ENCODE results near the gene ATF6. TPM values are rescaled to one million over a fixed set of nuclear protein-coding genes. Genes with fewer than 3 reads are reported as not detected.
A peak's percentile ranks its signal among the peaks of the same experiment; 100 is the strongest.

ATF6 gene
- total RNA-seq, 1 experiment from 2014 or later = 10.6 TPM

- Mint-ChIP-seq H3K4me1 (peaks cover 33% of the 10 kb centered on the region), H3K27me3 (ENCODE audit: low read depth) (peaks cover 68% of the 10 kb centered on the region), H3K27ac (no peak overlapping the region), H3K36me3 (no peaks in the 10 kb centered on the region), H3K4me3 (peak overlapping the region; percentile 90), H3K9me3 (no peaks in the 10 kb centered on the region)
- peak; percentile 78 for ATAC-seq
- CTCF ChIA-PET = interaction anchor here (0.6 to 2.4 kb wide), 13 partner anchors 9 to 337 kb away, joined by 3 to 23 read pairs (median 4); partner anchors contain the start of gene DUSP12
- POLR2A ChIA-PET = interaction anchor here (0.7 to 2.6 kb wide), 2 partner anchors 23 to 1230 kb away, joined by 3 to 10 read pairs; partner anchors contain the start of gene DUSP12
- 0 out of 2 replicates have a peak, but pooled peaks have one; percentile 46 for TF ChIP-seq FOXP4 (CRISPR knock-in tag; IDR thresholded peaks at IDR 0.05)
- 0 out of 2 replicates have a peak, but pooled peaks have one; percentile 38 for TF ChIP-seq USF1 (CRISPR knock-in tag; IDR thresholded peaks at IDR 0.05)
- 0 out of 2 replicates have a peak, but pooled peaks have one; percentile 15 for TF ChIP-seq ARID4B (CRISPR knock-in tag; IDR thresholded peaks at IDR 0.05; ENCODE audit: borderline replicate concordance)
- no peak for TF ChIP-seq MXD4 (CRISPR knock-in tag; IDR thresholded peaks at IDR 0.05; ENCODE audit: borderline replicate concordance)
- TF ChIP-seq HMGXB4 (CRISPR knock-in tag; IDR thresholded peaks at IDR 0.05) = peak; percentile 13; the same call in 1 of the 2 replicates
- no peak for TF ChIP-seq JAZF1 (CRISPR knock-in tag; IDR thresholded peaks at IDR 0.05)
- no peak for TF ChIP-seq ZSCAN18 (CRISPR knock-in tag; IDR thresholded peaks at IDR 0.05)
- 0 out of 2 replicates have a peak, but pooled peaks have one; percentile 2 for TF ChIP-seq TCF7 (CRISPR knock-in tag; IDR thresholded peaks at IDR 0.05; ENCODE audit: low read depth)
- peak; percentile 8; the same call in 1 of the 2 replicates for TF ChIP-seq ATF1 (CRISPR knock-in tag; IDR thresholded peaks at IDR 0.05)
- 0 out of 2 replicates have a peak, but pooled peaks have one; percentile 17 for TF ChIP-seq CREM (CRISPR knock-in tag; IDR thresholded peaks at IDR 0.05)
- TF ChIP-seq E2F4 (CRISPR knock-in tag; IDR thresholded peaks at IDR 0.05; ENCODE audit: borderline replicate concordance, low read depth) = no peak
- no peak for TF ChIP-seq ZNF671 (CRISPR knock-in tag; IDR thresholded peaks at IDR 0.05)
- peak; percentile 48; the same call in 1 of the 2 replicates for TF ChIP-seq ETV6 (CRISPR knock-in tag; IDR thresholded peaks at IDR 0.05)
- TF ChIP-seq ESRRA (CRISPR knock-in tag; IDR thresholded peaks at IDR 0.05; ENCODE audit: borderline replicate concordance) = 0 out of 2 replicates have a peak, but pooled peaks have one; percentile 37
- TF ChIP-seq ZNF219 (CRISPR knock-in tag; IDR thresholded peaks at IDR 0.05; ENCODE audit: borderline replicate concordance) = 0 out of 2 replicates have a peak, but pooled peaks have one; percentile 74
- peak; percentile 81 for DNase-seq (ENCODE audit: low spot score)
Measured at GRCh38 chr1:161726473-161727255, 39.5 kb upstream of the ATF6 start.

Data from WTC11 (cell line).